Right lobe of liver (tissue), 6 donors: Measurements from ENCODE around the gene ITGA3. TPM values are rescaled to one million over a fixed set of nuclear protein-coding genes. Genes with fewer than 3 reads are reported as not detected.
A peak's percentile ranks its signal among the peaks of the same experiment; 100 is the strongest.

Experiments used
- ATAC-seq, 4 donors: fragments of 200-7000 bp; cut with Tn5 transposase; one replicate each; pipeline ENCODE4 v1.9.1; 2020; ENCODE audit warnings: mild to moderate bottlenecking in 4 of 4, moderate library complexity in 4 of 4
- DNase-seq, 3 donors: peaks; one replicate each; pipeline ENCODE4 v3.0.0-alpha.2; 2020
- H3K27ac ChIP-seq, 3 donors: fragments of 200-600 bp; one replicate each; pipeline ENCODE4 v1.8.0; 2022
- H3K27me3 ChIP-seq, 2 donors: fragments of 200-600 bp; one replicate each; pipeline ENCODE4 v1.8.0; 2022
- H3K36me3 ChIP-seq, 4 donors: fragments of 200-600 bp; sonication (generic) in 1 of 4; one replicate each; pipeline versions ENCODE4 v1.5.1 to v1.8.0; 2017 to 2022; ENCODE audit warnings: control low read depth in 1 of 4
- H3K4me1 ChIP-seq, 4 donors: fragments of 200-600 bp; sonication (generic) in 1 of 4; one replicate each; pipeline versions ENCODE4 v1.5.1 to v1.8.0; 2017 to 2022; ENCODE audit warnings: control low read depth in 1 of 4
- H3K4me3 ChIP-seq, 3 donors: fragments of 200-600 bp; one replicate each; pipeline ENCODE4 v1.8.0; 2022
- H3K9me3 ChIP-seq, 4 donors: fragments of 200-600 bp; sonication (generic) in 1 of 4; one replicate each; pipeline versions ENCODE4 v1.5.1 to v1.8.0; 2017 to 2022; ENCODE audit warnings: control low read depth in 1 of 4
- POLR2A ChIP-seq: fragments of 450-650 bp; IDR thresholded peaks from one replicate; pipeline ENCODE4 v1.6.1; 2017; ENCODE audit warnings: antibody characterized with exemption, mild to moderate bottlenecking
- WGBS: methylation state at CpG from one replicate; pipeline ENCODE4 v1.1.6; 2018; ENCODE audit warnings: low coverage, low lambda C conversion rate; ENCODE audit not compliant: insufficient coverage; ENCODE audit errors: missing lambda C conversion rate; 5-methylcytosine and 5-hydroxymethylcytosine counted together
- intact Hi-C, 2 donors: fragments of 100-400 bp; cut with DNase I; formaldehyde crosslinking; loops; one replicate each; pipeline versions ENCODE4 v1.11.2 to v1.14.1; 2022
- total RNA-seq, 6 experiments: library from RNA; depleted of rRNA in 2 of 6; stranded (reverse); fragments of >200 nt in 2 of 6; fragmentation: NEBNext Ultra II Directional in 3 of 6; extraction: Animal tissue kit (Norgen Biotek cat#: 25700) in 3 of 6; gene quantifications; one replicate each; pipeline versions ENCODE4 v1.1.0 to v1.2.4, GENCODE V29; 2016 to 2023
- TF ChIP-seq, protein P1 (sequence below), 4 donors: fragments of 200-600 bp in 3 of 4; fragments of 450-650 bp in 1 of 4; IDR thresholded peaks; one replicate each; pipeline versions ENCODE4 v1.5.1 to v1.8.0; 2016 to 2022; ENCODE audit warnings: antibody characterized with exemption in 4 of 4, mild to moderate bottlenecking in 2 of 4
- donor health status: DM: no; HTN: yes; CAD: no.
- donor health status: DM: no; HTN: no; CAD: no.
- donor health status: DM: no; HTN: no; CAD: no.
- donor health status: DM: no; HTN: yes; CAD: no.
- donor health status: DM: no; HTN: yes; CAD: no.

Gene ITGA3
- total RNA-seq, 6 experiments from 2014 or later, result 1.4 to 3.7 (median 2.4) TPM

DNA sequence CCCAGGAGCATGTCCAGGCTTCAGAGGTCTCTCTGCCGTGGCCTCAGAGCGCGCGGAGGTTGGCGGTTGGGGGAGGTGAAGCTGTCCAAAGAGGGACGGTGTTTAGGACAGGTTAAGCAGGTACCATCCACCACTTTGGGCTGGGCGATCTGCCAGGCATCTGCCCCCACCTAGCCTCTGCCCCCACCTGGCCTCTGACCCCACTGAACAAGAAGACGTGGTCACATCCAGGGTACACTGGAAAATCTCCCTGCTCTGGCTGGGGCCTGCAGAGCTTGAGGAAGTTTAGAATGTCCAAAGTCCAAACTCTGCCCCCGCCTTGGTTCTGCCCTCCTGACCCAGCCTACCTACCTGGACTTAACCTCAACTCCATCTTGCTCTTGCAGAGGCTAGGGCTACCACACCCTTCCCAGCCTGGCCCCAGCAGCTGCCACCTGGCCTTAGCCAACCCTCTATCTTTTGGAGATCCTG, 1.6 kb downstream of the ITGA3 start:
- 38% methylated on average over 2 of the region's 9 CpGs for WGBS
- peaks cover 0 to 20% (median 4%) of the 10 kb centered on the region in 4 donors for H3K4me1 ChIP-seq
- DNase-seq, result peak in 1 of 3 donors; percentile 52
- no peak overlapping the region for H3K4me3 ChIP-seq
- H3K27ac ChIP-seq, result no peak overlapping the region
- intact Hi-C loops, result no loop called here
- H3K9me3 ChIP-seq, result no peaks in the 10 kb centered on the region
- H3K36me3 ChIP-seq, result no peaks in the 10 kb centered on the region
- no peak for ATAC-seq
- TF ChIP-seq, protein P1, sequence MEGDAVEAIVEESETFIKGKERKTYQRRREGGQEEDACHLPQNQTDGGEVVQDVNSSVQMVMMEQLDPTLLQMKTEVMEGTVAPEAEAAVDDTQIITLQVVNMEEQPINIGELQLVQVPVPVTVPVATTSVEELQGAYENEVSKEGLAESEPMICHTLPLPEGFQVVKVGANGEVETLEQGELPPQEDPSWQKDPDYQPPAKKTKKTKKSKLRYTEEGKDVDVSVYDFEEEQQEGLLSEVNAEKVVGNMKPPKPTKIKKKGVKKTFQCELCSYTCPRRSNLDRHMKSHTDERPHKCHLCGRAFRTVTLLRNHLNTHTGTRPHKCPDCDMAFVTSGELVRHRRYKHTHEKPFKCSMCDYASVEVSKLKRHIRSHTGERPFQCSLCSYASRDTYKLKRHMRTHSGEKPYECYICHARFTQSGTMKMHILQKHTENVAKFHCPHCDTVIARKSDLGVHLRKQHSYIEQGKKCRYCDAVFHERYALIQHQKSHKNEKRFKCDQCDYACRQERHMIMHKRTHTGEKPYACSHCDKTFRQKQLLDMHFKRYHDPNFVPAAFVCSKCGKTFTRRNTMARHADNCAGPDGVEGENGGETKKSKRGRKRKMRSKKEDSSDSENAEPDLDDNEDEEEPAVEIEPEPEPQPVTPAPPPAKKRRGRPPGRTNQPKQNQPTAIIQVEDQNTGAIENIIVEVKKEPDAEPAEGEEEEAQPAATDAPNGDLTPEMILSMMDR (IDR thresholded peaks at IDR 0.05), result no peak
- TF ChIP-seq POLR2A, result no peak
- peaks cover 0 to 5% of the 10 kb centered on the region in 2 donors for H3K27me3 ChIP-seq

DNA sequence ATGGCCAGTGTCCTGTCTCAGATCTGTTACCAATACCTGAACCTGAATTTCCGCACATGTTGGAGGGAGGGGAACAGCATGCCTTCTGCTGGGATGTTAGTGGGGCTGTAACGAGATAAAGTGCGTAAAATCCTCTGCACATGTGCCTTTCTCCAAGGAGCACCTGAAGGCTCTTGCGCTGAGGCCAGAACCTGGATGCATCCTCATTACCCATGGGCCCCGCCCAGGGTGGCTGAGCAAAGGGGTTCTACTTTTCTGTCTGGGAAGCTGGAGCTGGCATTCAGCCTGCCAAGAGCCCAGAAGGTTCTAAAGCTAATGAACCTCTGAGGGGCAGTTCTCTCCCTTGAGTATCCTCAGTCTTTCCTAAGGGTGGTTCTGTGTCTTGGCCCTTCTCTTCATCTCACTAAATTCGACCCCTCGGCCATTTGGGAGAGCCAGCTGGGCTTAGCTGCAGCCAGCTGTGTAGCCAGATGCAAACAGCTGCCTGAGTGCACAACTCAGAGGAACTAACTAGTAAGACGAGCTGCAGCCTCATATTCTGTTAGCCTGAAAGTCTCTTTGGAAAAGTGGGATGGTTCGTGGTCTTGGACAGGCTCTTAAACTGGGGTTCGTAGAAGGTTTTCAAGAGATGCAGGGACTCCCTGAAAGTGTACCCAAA, 2.5 kb downstream of the ITGA3 start:
- DNase-seq (peak in 1 of 3 donors; percentile 28), ATAC-seq (no peak)
- no peak overlapping the region for H3K4me3 ChIP-seq
- no peaks in the 10 kb centered on the region for H3K9me3 ChIP-seq
- H3K4me1 ChIP-seq, result peaks cover 0 to 20% (median 4%) of the 10 kb centered on the region in 4 donors
- no peak overlapping the region for H3K27ac ChIP-seq
- H3K36me3 ChIP-seq, result no peaks in the 10 kb centered on the region
- intact Hi-C loops, result no loop called here
- peaks cover 0 to 5% of the 10 kb centered on the region in 2 donors for H3K27me3 ChIP-seq
- TF ChIP-seq POLR2A, result no peak
- TF ChIP-seq, protein P1 (IDR thresholded peaks at IDR 0.05), result no peak
- 62% methylated on average over 5 of the region's 10 CpGs for WGBS

DNA sequence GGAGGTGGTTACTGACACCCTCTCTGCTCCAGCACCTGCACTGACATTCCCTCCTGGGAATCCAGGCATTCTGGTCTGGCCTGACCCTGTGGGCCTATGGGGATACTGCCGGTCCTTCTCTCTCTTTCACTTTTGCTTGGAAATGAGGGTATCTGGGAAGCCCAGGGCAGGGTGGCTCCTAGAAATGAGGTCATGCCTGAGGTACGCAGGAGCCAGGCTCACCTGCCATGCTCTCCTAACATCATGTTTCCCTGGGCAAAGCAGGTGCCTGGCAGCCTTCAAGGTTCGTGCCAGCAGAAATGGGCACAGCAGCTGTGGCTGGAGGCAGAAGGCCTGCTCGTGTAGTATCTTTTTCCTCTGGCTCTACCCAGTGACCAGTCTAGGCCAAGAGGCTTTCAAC, 3.3 kb downstream of the ITGA3 start:
- no peaks in the 10 kb centered on the region for H3K36me3 ChIP-seq
- ATAC-seq, result no peak

DNA sequence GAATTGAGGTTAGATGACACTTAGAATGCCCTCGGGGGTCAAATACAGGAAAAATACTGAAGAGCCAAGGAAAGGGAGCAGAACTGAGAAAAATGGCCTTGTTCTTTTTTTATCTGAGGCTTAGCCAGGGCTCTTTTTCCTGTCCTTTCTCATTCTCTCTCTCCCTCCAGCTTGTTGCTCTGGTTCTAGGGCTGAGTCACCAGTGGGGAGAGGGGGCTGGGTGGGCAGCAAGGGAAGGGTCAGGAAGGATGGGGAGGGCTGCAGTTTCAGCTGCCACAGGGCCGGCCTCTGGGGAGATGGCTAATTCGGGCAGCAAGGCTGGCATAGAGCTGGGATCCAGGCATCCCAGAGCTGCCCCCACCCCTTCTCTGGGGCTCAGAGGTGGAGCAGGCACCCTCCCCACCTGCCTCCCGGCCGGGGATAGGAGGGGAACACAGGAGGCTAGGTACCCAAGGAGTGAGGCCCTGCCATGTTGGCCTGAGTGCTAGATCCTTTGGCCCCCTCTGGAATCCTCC, 3.9 kb downstream of the ITGA3 start:
- Histone ChIP-seq H3K36me3 (no peaks in the 10 kb centered on the region), H3K27ac (peak overlapping the region in 2 of 3 donors; percentile 5 to 13), H3K9me3 (no peaks in the 10 kb centered on the region), H3K4me3 (no peak overlapping the region), H3K4me1 (peaks cover 0 to 19% (median 4%) of the 10 kb centered on the region in 4 donors), H3K27me3 (no peaks in the 10 kb centered on the region)
- peak in 1 of 3 donors; percentile 24 for DNase-seq
- intact Hi-C loops, result no loop called here
- 64% methylated on average over 2 of the region's 5 CpGs for WGBS
- no peak for ATAC-seq
- TF ChIP-seq POLR2A, result no peak
- TF ChIP-seq, protein P1 (IDR thresholded peaks at IDR 0.05), result no peak

More for the DNA sequence above, 3.3 kb downstream of the ITGA3 start:
- peaks cover 0 to 3% of the 10 kb centered on the region in 2 donors for H3K27me3 ChIP-seq
- H3K4me3 ChIP-seq, result no peak overlapping the region
- DNase-seq, result peak in 1 of 3 donors; percentile 22
- intact Hi-C loops, result no loop called here
- TF ChIP-seq POLR2A, result no peak
- TF ChIP-seq, protein P1 (IDR thresholded peaks at IDR 0.05), result no peak
- H3K4me1 ChIP-seq, result peaks cover 0 to 20% (median 4%) of the 10 kb centered on the region in 4 donors
- H3K9me3 ChIP-seq, result no peaks in the 10 kb centered on the region
- 73% methylated on average over 2 of the region's 4 CpGs for WGBS
- H3K27ac ChIP-seq, result peak overlapping the region in 1 of 3 donors; percentile 13
